Subcutaneous adipose tissue (tissue), 4 donors: ENCODE results near the gene A3GALT2. TPM values are rescaled to one million over a fixed set of nuclear protein-coding genes. Genes with fewer than 3 reads are reported as not detected.

ENCODE experiments used
- CTCF ChIP-seq: fragments of 450-650 bp; IDR thresholded peaks from one replicate; pipeline ENCODE4 v1.5.1; 2016; ENCODE audit warnings: low read depth, mild to moderate bottlenecking, control low read depth, antibody characterized with exemption, moderate library complexity
- total RNA-seq, 4 donors: library from RNA; depleted of rRNA; stranded (reverse); fragments of >200 nt; gene quantifications; one replicate each; pipeline ENCODE4 v1.1.0, GENCODE V29; 2016

Gene A3GALT2
- total RNA-seq, result not detected

DNA sequence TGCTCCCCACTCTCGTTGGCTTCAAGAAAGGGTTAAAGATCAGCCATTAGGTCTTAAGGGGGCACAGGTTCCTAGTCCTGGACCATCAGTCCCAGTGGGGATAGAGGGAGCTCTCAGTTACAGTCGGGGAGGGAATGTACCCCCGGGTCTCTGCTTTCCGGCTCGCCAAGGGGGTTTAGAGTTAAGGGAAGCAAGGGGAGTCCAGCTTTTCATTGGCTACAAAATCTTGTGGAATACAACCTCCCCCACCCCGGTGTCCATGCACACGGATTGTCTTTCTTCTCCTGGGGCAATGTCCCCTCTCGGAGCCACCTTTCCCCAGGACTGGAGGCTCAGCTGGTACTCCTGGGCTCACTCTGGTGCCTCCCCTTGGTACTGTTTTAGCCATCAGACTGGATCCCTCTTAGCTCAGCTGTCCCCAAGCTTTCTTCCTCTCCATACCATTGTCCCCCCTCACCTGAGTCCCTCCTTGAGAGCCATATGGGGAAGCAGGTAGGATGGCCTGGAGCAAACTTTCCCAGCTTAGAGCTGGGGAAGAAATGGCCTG lies at the start of gene A3GALT2:
Gene A3GALT2, minus strand, starts transcription at position 480 of the 547 bp plus-strand sequence. Its CDS starts 0 bp downstream, at position 480.
- TF ChIP-seq CTCF, result no peak

DNA sequence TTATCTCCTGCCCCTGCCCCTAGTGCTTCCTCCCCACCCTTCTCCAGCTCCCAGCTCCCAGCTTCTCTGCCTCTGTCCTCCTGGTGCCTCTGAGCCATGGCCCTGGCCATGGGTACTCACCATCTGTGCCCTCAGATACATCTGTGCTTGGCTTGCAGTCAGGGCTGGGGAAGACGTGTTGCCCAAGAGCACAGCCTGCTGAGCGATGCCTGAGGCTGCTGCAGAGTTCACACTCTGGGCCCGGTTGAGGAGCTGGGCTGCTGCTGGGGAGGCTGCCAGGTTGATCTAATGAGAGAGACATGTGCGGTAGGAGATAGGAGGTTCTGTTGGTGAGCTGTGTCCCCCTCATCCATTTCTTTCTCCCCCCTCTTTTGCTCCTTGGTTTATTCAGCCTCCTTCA lies 49.4 kb upstream of the A3GALT2 start:
- no peak for TF ChIP-seq CTCF

GRCh38 chr1:33369764-33370163 lies 48.9 kb upstream of the A3GALT2 start:
- no peak for TF ChIP-seq CTCF

DNA sequence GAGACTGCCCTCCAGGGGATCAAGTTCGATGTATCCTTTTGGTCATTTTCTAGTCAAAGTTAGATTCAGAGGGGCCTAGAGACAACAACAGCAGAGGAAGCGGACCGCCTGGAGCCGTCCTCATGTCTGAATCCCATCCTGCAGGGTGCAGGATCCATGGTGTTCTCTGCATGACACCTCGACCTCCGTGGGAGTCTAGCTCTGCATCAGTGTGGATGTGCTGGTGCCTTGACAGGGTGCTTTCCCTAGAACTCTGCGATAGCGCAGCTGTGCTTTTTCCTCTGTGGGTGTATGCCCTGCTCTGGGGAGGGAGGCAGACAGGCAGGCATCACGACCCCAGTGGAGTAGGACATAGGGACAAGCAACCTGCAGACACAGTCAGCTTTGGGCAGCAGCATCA lies 48.2 kb upstream of the A3GALT2 start:
- no peak for TF ChIP-seq CTCF

DNA sequence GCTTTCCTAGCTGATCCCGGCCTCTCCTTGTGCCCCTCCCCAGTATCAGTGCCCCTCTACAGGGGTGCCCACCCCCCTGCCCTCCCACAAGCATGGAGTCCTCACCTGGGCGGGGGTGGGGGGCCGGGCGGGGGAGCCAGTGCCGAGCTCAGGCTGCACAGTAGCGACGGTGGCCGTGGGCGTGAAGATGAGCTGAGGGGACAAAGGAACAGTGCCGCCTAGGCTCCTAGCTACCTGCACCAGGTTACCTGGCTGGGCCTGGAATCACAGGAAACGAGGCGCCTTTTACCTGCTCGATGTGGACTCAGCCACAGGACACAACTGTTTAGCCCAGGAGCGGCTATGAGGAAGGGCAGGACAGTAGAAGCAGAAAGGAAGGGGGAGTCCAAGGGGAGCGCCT lies 47.5 kb upstream of the A3GALT2 start:
- TF ChIP-seq CTCF, result no peak

DNA sequence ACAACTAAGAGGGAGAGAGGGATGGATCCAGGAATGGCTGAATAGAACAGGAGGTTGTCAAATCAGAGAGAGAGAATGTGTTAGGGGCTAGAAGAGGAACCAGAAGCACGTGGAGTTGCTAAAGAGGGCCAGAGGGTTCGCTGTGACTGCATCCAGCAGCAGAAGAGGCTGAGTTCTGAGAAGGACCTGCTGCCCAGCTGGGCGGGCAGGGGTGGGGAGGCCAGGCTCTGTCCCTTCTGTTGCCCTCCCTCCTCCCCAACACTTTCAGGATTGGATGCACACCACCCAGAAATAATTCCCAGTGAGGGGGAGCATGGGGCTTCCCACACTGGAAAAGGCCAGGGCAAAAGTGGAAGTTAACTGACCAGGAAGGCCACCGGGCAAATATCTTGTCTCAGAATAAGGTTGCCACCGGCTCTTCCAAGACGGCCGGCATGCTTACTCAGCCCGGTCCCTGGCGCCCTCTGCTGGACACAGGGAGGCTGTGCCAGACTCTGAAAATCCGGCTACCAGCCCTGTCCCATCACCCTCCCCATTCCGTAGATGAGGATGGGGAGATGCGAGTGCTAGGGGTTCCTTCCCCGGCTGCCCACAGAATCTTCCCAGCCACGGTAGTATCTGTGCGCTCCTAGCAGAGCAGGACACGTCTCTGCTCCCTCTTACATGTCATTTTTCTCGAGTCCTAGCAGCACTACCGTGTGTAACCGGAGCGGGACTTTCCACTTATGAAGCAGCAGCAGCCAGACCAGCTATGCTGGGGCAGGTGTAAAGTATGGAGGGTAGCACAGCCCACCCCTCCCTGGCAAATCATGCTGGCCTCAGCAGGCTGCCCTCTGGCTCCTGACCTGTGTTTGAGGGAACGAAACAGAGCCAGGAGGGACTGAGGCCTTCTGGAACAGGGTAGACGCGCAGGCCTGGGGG lies 46.8 kb upstream of the A3GALT2 start:
- no peak for TF ChIP-seq CTCF

GRCh38 chr1:33366762-33367484 lies 46.0 kb upstream of the A3GALT2 start:
- TF ChIP-seq CTCF, result no peak
